ENCODE data around the gene TRAF3IP1.
"Not testable (repeated sequence)": the region's sequence is repeated elsewhere in the genome, so short reads cannot be mapped to it uniquely, and the experiment has no call there.

The TRAF3IP1 gene

GRCh38 chr2:238320246-238320647 lies at the start of gene TRAF3IP1:
TRAF3IP1 (plus strand) TSS chr2:238320518; CDS start chr2:238320663, 145 bp downstream.
- peak; percentile 99 for DNase-seq

GRCh38 chr2:238270606-238271005 lies 49.7 kb upstream of the TRAF3IP1 start:
- no peak for DNase-seq

GRCh38 chr2:238271061-238271554 lies 49.2 kb upstream of the TRAF3IP1 start:
- DNase-seq = no peak

- not testable (repeated sequence) for DNase-seq
Measured at GRCh38 chr2:238271686-238272085, 48.6 kb upstream of the TRAF3IP1 start.

- no peak for DNase-seq
Measured at GRCh38 chr2:238272156-238272555, 48.2 kb upstream of the TRAF3IP1 start.

- not testable (repeated sequence) for DNase-seq
Measured at GRCh38 chr2:238273433-238273832, 46.9 kb upstream of the TRAF3IP1 start.

- peak; percentile 27 for DNase-seq
Measured at GRCh38 chr2:238274152-238274865, 46.0 kb upstream of the TRAF3IP1 start.

- DNase-seq = peak; percentile 64
Measured at GRCh38 chr2:238277695-238278094, 42.6 kb upstream of the TRAF3IP1 start.

GRCh38 chr2:238278626-238279323 lies 41.5 kb upstream of the TRAF3IP1 start:
- DNase-seq = peak; percentile 95

- no peak for DNase-seq
Measured at GRCh38 chr2:238279324-238279682, 41.0 kb upstream of the TRAF3IP1 start.

GRCh38 chr2:238280083-238280825 lies 40.1 kb upstream of the TRAF3IP1 start:
- DNase-seq = no peak

- no peak for DNase-seq
Measured at GRCh38 chr2:238281826-238282480, 38.4 kb upstream of the TRAF3IP1 start.

- DNase-seq = no peak
Measured at GRCh38 chr2:238282861-238283738, 37.2 kb upstream of the TRAF3IP1 start.

- DNase-seq = peak; percentile 74
Measured at GRCh38 chr2:238284802-238285515, 35.4 kb upstream of the TRAF3IP1 start.

- DNase-seq = peak; percentile 99
Measured at GRCh38 chr2:238285653-238286082, 34.6 kb upstream of the TRAF3IP1 start.

- DNase-seq = peak; percentile 88
Measured at GRCh38 chr2:238286095-238286494, 34.2 kb upstream of the TRAF3IP1 start.

- peak; percentile 95 for DNase-seq
Measured at GRCh38 chr2:238286551-238286950, 33.8 kb upstream of the TRAF3IP1 start.

- peak; percentile 91 for DNase-seq
Measured at GRCh38 chr2:238286987-238287736, 33.2 kb upstream of the TRAF3IP1 start.

- DNase-seq = peak; percentile 96
Measured at GRCh38 chr2:238287737-238288649, 32.3 kb upstream of the TRAF3IP1 start, which contains the start of gene PER2. PER2 (minus strand) TSS chr2:238288610; CDS start chr2:238277936, 10,674 bp downstream.

All from DMS53 (cell line).